ENCODE data around the gene RND2. TPM values are rescaled to one million over a fixed set of nuclear protein-coding genes. Genes with fewer than 3 reads are reported as not detected.

Gene RND2
- total and polyA plus RNA-seq, 2 of the 13 experiments (the other 11 are each of a cell fraction or from before 2014, with no cell fraction given) = 0.05 to 0.11 TPM

DNA sequence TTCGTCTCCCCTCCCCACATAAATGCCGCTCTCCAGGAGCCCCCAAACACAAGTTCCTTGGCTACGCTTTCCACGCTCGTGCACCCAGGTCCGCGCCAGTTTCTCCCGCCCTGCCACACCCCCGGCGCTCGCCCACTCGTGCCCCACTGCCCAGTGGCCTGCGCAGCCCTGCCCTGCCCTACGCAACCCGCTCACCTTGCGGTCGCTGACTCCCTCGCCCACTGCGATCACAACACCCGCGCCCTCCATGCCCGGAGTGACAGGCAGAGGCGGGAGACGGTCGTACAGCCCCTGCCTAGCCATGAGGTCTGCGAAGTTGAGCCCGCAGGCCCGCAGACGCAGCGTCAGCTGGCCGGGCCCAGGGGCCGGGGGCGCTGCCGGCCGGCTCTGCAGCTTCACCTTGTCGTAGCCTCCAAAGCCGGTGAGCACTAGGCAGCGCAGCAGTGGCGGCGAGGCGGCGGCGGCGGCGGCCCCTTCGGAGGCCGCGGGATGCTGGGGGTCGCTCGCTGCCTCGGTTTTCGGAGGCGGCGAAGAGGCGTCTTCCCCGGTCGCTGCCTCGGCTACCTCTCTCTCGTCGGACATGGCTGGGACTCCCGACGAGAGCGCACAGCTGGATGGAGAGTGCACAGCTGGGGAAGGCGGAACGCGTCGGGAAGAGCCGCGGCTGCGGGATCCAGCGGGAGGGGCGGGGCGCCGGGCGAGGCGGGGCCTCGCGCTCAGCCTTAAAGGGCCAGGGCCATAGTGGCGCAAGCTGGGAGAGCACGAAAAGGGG is 3.1 kb upstream of the RND2 start, which contains the start of gene VAT1 (continued):
- TF ChIP-seq HNF4G (IDR thresholded peaks at IDR 0.05; ENCODE audit: borderline replicate concordance, low read depth, low read length) (no peak), HNF4G (CRISPR knock-in tag; IDR thresholded peaks at IDR 0.05; ENCODE audit: borderline replicate concordance, low read depth) (no peak), ZNF33A (CRISPR knock-in tag; IDR thresholded peaks at IDR 0.05; ENCODE audit: borderline replicate concordance) (0 out of 2 replicates have a peak, but pooled peaks have one; percentile 76), THAP7 (CRISPR knock-in tag; IDR thresholded peaks at IDR 0.05) (peak; percentile 78; the same call in 1 of the 2 replicates), PITX1 (CRISPR knock-in tag; IDR thresholded peaks at IDR 0.05) (peak; percentile 25), ZNF329 (CRISPR knock-in tag; IDR thresholded peaks at IDR 0.05; ENCODE audit: low read depth) (peak; percentile 21; the same call in 1 of the 2 replicates), CEBPB (IDR thresholded peaks at IDR 0.05; ENCODE audit: borderline replicate concordance, low read depth, low read length) (0 out of 2 replicates have a peak, but pooled peaks have one; percentile 40), MAFF (IDR thresholded peaks at IDR 0.05; ENCODE audit: low read depth, low read length) (no peak), MATR3 (CRISPR knock-in tag; IDR thresholded peaks at IDR 0.05) (no peak), ZNF550 (CRISPR knock-in tag; IDR thresholded peaks at IDR 0.05; ENCODE audit: borderline replicate concordance) (no peak), ZBTB1 (CRISPR knock-in tag; IDR thresholded peaks at IDR 0.05; ENCODE audit: borderline replicate concordance) (peak; percentile 55; the same call in 1 of the 2 replicates), ZNF572 (CRISPR knock-in tag; IDR thresholded peaks at IDR 0.05) (peak; percentile 48; the same call in 1 of the 2 replicates), GLMP (CRISPR knock-in tag; IDR thresholded peaks at IDR 0.05; ENCODE audit: borderline replicate concordance) (no peak), ZNF510 (CRISPR knock-in tag; IDR thresholded peaks at IDR 0.05; ENCODE audit: low read depth) (peak; percentile 30; the same call in 1 of the 2 replicates), ZSCAN25 (CRISPR knock-in tag; IDR thresholded peaks at IDR 0.05) (peak; percentile 64), ZBTB14 (CRISPR knock-in tag; IDR thresholded peaks at IDR 0.05) (peak; percentile 38; the same call in 1 of the 2 replicates), ZNF317 (CRISPR knock-in tag; IDR thresholded peaks at IDR 0.05) (no peak), ZKSCAN8 (CRISPR knock-in tag; IDR thresholded peaks at IDR 0.05; ENCODE audit: borderline replicate concordance) (no peak), RBM39 (IDR thresholded peaks at IDR 0.05; ENCODE audit: low read depth, low read length, poor library complexity, severe bottlenecking) (peak; percentile 94), CHD2 (IDR thresholded peaks at IDR 0.05; ENCODE audit: low read depth, low read length) (no peak)
- TF ChIP-seq, protein P1, sequence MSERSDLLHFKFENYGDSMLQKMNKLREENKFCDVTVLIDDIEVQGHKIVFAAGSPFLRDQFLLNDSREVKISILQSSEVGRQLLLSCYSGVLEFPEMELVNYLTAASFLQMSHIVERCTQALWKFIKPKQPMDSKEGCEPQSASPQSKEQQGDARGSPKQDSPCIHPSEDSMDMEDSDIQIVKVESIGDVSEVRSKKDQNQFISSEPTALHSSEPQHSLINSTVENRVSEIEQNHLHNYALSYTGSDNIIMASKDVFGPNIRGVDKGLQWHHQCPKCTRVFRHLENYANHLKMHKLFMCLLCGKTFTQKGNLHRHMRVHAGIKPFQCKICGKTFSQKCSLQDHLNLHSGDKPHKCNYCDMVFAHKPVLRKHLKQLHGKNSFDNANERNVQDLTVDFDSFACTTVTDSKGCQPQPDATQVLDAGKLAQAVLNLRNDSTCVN (CRISPR knock-in tag; IDR thresholded peaks at IDR 0.05; ENCODE audit: borderline replicate concordance) = peak; percentile 25; the same call in 1 of the 2 replicates
- TF ChIP-seq, protein P2, sequence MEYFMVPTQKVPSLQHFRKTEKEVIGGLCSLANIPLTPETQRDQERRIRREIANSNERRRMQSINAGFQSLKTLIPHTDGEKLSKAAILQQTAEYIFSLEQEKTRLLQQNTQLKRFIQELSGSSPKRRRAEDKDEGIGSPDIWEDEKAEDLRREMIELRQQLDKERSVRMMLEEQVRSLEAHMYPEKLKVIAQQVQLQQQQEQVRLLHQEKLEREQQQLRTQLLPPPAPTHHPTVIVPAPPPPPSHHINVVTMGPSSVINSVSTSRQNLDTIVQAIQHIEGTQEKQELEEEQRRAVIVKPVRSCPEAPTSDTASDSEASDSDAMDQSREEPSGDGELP (IDR thresholded peaks at IDR 0.05; ENCODE audit: borderline replicate concordance, low read depth) = peak; percentile 96
- TF ChIP-seq, protein P3, sequence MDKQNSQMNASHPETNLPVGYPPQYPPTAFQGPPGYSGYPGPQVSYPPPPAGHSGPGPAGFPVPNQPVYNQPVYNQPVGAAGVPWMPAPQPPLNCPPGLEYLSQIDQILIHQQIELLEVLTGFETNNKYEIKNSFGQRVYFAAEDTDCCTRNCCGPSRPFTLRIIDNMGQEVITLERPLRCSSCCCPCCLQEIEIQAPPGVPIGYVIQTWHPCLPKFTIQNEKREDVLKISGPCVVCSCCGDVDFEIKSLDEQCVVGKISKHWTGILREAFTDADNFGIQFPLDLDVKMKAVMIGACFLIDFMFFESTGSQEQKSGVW (CRISPR knock-in tag; IDR thresholded peaks at IDR 0.05; ENCODE audit: borderline replicate concordance) = no peak

Data from HepG2 (cell line).